Measurements from ENCODE around the gene TLL1.

TLL1 gene

GRCh38 chr4:165905405-165906027, 32.5 kb downstream of the TLL1 start:
- DNase-seq, result no peak

GRCh38 chr4:165906272-165906671, 33.2 kb downstream of the TLL1 start:
- DNase-seq, result no peak

DNA sequence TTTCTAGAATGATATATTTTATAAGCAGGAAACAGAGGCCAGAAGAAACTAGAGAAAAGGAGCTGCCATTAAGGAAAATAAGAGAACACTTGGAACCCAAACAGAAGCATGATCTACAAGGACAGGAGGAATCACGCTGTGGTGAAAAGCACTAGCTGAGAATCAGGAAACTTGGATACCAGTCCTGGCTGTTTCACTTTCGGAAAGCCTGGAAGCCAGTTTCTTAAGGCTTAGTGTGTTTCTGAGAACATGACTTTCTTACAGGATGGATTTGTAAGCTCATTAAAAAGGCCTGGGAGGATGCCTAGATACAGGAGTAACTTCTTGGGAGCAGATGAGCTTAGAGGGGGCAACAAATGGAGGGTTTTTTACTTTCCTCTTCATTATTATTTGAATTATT, 36.9 kb downstream of the TLL1 start:
- DNase-seq, result no peak

GRCh38 chr4:165915215-165915614, 42.2 kb downstream of the TLL1 start:
- no peak for DNase-seq

DNA sequence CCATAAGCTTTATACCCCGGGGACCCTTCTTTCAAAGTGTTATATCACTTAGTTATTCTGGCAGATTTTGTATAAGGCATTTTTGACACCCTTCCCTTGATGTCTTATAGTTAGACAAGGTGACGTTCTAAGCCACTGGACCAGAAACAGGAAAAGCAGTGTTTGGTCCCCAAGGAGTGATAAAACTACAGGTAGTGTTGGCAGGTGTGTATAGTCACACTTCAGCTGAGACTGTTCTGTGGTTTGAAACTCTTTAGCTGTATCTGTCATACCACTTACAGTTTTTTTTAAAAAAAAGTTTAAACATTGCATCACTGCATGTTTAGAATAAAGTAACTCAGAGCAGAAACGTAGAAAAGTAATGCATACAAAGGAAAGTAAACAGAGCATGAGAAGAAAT, 48.5 kb downstream of the TLL1 start:
- DNase-seq, result no peak

DNA sequence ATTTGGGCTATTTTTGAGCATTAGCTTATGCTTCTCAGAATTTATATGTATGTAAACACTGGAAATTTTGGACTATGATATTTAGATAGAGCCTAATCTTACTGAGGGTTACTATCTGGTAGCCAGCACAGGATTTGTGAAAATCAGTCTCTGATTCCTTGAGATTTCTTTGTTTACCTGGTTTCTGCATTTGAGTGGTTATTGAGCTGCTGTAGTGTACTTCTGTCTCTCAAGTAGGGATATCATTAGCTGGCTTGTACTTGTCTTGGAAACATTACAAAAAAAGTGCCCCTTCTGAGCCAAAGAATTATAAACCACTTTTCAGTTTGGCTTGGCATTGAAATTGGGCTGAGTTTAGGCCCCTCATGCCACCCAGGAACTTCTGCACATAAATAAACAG, 49.7 kb downstream of the TLL1 start:
- no peak for DNase-seq

DNA sequence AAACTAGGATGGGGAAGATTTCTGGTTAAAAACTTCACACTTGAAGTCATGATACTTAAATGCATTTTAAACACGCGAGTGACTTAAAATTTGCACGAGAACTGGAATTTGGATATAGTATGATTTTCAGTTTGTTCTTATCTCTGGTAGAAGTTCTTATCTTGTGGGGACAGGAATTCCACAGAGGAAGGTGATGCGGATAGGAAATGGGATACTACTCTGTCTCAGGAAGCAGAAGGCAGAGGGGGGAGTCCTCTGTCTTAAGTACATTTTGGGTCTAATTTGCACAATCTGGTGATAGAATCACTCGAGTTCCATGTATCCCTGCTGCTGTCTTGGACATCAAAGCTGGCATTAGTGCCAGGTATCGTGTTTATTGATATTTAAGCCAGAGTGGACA, 53.3 kb downstream of the TLL1 start:
- no peak for DNase-seq

GRCh38 chr4:165927366-165927765, 54.3 kb downstream of the TLL1 start:
- DNase-seq, result no peak

DNA sequence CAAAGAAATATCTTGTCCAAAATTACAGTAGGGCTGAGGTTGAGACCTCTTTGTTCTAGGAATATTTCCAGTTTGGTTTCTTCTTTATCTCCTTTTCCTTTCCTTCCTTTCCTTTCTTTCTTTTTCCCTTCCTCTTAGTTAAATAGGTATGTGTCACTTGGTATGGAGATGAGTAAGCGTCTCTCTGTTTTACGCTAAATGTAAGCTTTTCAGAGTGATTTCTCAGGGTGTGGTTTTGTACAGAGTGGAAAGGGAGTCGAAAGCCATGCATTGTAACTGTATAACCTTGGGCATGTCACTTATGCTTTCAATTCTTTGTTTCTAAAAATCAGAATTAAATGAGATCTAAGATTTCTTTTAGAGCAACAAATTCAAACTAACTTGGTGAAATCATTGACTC, 54.8 kb downstream of the TLL1 start:
- no peak for DNase-seq

DNA sequence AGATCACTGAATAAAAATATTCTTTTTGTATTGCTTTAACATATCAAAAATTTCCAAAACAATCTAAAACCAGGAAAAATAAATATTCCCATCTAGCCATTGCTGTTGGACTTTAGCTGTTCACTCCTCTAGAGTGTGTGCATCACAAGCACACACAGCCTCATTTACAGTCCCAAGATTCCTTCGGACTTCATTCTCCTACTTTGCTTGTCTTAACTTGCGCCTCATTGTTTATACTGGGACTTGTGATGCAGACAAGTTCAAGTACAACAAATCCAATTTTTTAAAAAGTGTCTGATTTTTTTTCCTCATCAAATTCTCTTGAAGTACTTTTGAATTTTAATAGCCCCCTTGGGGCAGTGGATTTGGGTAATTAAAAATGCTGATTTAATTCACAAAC, 55.6 kb downstream of the TLL1 start:
- DNase-seq, result no peak

DNA sequence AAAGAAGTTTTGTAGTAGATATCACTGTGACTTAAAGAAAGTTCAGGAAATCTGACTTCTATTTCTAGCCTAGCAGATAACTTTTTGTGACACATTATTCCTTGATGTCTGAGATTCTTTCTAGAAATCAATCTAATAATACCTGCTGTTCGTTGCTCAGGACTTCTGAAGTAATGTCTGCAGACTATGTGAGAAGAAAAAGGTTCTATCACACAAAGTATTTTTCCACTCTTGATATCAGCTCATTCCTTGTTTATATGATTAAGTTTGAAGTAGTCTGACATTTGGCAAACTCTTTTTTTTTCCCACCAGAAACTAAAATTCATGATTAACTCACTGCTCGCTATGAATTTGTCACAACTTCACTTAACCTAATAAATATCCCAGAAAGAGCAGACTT, 56.6 kb downstream of the TLL1 start:
- DNase-seq, result no peak

GRCh38 chr4:165931741-165932140, 58.7 kb downstream of the TLL1 start:
- no peak for DNase-seq

DNA sequence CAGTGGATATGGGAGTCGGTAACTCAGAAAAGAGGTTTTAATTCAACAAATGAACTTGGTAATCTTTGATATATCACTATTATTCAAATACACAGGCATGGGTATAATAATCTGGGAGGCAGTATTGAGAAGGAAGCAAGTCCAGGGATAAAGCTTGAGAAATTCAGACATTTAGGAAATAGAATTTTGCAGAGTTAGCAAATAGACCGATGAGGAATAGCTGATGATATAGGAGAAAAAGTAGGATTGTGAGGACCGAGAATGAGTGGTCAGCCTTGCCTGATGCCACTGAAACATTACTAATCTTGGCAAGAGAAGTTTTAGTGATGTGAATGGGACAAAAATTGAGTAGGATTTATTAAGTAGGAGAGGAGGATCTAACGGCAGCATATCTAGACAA, 71.9 kb downstream of the TLL1 start:
- DNase-seq, result no peak

- DNase-seq, result no peak
These were observed 73.0 kb downstream of the TLL1 start for GRCh38 chr4:165945991-165946390.

- DNase-seq, result no peak
These were observed 74.0 kb downstream of the TLL1 start for GRCh38 chr4:165947019-165947418.

- no peak for DNase-seq
These were observed 80.1 kb downstream of the TLL1 start for GRCh38 chr4:165953181-165953580.

GRCh38 chr4:165963621-165964020, 90.6 kb downstream of the TLL1 start:
- DNase-seq, result no peak

DNA sequence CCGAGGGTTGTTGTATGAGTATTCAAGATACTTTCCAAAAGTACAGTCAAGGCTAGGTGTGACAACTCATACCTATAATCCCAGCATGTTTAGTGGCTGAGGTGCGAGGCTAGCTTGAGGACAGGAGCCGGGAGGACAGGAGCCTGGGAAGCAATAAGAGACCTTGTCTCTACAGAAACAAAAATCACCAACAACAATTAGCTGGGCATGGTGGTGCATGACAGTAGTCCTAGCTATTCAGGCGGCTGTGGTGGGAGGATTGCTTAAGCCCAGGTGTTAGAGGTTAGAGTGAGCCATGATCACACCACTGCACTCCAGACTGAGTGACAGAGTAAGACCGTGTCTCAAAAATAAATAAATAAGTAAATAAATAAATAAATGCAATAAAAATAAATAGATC, 91.6 kb downstream of the TLL1 start:
- DNase-seq, result no peak

DNA sequence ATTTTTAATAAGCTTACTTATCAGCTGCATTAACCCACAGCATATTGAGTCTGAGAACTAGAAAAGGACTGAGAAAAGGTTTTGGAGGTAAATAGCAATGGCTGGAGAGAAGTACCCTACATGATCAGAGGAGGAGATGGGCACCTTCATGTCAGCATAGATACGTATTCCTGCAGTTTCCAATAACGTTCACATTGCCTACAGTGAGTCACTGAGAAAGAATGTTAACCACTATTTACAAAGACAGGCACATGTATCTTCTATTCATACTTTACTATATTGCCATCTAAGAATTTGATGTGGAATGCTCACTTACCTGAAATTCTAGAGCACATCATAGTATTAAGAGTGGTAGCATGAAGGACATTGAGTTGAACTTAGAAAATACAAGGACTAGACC, 92.5 kb downstream of the TLL1 start:
- DNase-seq, result no peak

DNA sequence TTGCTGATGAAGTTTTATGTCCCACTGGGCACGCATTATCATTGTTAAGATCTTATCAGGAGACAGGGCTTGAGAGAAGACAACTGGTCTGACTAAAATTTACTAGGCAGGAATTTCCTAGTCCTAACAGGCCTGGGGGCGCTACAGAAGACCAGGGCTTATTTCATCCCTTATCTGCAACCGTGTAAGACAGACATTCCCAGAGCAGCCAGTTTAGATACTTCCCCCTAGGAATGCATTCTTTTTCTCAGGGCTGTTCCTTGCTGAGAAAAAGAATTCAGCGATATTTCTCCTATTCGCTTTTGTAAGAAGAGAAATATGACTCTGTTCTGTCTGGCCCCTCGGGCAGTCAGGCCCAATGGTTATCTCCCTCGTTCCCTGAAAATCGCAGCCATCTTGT, 93.8 kb downstream of the TLL1 start:
- no peak for DNase-seq

- no peak for DNase-seq
These were observed 94.4 kb downstream of the TLL1 start for GRCh38 chr4:165967486-165967885.

DNA sequence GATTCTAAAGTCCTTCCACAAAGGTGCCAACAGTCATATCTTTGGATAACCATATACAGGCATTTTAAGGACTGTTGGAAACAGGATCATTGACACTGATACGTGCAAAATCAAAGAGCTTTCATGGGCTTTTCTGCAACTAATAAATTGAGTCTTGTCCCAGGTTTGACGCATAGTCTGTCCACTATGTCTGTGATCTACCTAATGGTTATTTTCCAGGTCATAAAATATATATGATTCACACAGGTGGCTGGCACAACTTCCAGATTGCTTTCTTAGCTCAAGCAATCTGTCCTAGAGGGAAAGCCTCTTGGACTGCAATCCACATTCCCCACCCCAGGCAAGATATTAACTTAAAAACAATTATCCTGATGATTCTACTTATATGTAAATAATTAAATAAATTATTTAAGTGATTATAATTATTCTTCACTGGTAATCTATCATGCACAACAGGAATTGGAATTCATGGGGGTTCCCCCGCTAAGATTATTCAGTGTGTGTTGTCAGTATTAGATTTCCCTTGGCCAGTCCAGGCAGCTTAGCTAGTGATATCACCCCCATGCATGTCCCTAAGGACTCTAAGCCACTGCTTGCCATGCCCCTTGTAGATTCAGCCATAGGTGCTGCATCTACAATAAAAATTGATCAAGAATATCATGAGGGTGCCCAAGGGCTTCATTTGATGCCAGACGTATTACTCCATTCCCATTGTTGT, 97.8 kb downstream of the TLL1 start:
- no peak for DNase-seq

- no peak for DNase-seq
These were observed 98.4 kb downstream of the TLL1 start for GRCh38 chr4:165971446-165971845.

DNA sequence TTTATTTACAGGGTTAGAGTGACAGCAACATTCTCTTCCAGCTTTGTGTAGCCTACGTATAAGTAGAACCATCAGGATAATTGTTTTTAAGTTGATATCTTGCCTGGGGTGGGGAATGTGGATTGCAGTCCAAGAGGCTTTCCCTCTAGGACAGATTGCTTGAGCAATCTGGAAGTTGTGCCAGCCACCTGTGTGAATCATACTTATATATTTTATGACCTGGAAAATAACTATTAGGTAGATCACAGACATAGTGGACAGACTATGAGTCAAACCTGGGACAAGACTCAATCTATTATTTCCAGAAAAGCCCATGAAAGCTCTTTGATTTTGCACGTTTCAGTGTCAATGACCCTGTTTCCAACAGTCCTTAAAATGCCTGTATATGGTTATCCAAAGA, 98.9 kb downstream of the TLL1 start:
- no peak for DNase-seq

DNA sequence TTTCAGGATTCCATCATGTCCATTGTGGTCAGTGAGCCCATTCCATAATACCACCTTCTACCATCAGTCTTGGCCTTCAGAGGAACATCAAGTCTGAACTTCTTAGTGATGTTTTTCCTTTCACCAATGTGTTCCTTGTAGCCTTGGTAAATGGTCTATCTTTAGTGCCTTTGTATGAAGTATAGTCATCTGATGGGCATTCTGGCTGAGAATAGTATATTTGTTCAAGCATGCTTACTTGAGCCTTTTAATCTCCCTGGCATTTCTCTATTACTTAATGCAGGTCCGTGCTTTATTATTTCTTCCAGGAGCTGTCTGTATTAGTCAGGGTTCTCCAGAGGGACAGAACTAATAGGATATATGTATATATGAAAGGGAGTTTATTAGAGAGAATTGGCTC, 99.7 kb downstream of the TLL1 start:
- DNase-seq, result no peak
